GM18526 (cell line): Measurements from ENCODE around the gene BICRA.
A peak's percentile ranks its signal among the peaks of the same experiment; 100 is the strongest.

Source experiments
- POLR2A ChIP-seq: IDR thresholded peaks from 3 replicates; pipeline ENCODE4 v1.6.1; 2011; ENCODE audit not compliant: insufficient read length; ENCODE audit errors: extremely low read depth

The BICRA gene

GRCh38 chr19:47598407-47599349 is 10.3 kb upstream of the BICRA start:
- TF ChIP-seq POLR2A, result no peak

- peak; percentile 87 for TF ChIP-seq POLR2A
These were observed 8.4 kb upstream of the BICRA start for GRCh38 chr19:47600246-47601179.

GRCh38 chr19:47601180-47601904 is 7.6 kb upstream of the BICRA start:
- no peak for TF ChIP-seq POLR2A

DNA sequence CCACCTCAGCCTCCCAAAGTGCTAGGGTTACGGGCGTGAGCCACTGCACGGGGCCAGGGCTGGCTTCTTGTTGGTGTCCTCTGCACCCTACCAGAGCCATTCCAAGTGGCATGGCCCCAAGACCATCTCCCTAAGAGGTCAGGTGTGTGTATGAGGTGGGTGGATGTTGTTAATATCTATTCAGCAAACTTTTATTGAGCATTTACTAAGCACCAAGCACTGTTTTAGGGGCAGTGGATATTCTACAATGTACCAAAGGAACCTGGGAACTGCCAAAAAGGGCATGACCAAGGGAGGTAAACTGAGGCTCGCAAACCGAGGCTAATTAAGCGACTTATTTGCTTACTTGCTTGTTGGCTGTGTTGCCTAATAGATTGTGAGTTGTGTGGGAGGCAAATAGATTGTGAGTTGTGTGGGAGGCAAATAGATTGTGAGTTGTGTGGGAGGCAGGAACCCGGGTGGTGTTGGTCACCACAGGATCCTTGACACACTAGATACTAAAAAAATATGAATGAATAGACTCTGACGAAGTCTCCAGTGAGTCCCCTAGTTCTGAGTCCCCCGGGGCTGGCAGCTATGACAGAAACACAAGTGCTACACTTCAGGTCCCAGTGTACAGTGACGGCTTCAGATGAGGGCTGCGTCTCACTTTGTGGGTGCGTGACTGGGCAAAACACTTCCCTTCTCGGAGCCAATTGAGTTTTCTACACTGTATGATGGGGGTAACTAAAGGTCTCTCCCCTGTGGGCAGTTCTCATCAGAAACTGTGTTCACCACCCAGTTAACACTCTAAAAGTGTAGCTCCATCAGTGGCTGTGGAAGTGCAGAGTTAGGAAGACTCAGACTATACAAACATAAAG is 5.0 kb upstream of the BICRA start:
- no peak for TF ChIP-seq POLR2A

- no peak for TF ChIP-seq POLR2A
These were observed 1.3 kb upstream of the BICRA start for GRCh38 chr19:47607564-47608073.

- TF ChIP-seq POLR2A, result peak; percentile 89
These were observed 638 bp upstream of the BICRA start for GRCh38 chr19:47608074-47608918.

DNA sequence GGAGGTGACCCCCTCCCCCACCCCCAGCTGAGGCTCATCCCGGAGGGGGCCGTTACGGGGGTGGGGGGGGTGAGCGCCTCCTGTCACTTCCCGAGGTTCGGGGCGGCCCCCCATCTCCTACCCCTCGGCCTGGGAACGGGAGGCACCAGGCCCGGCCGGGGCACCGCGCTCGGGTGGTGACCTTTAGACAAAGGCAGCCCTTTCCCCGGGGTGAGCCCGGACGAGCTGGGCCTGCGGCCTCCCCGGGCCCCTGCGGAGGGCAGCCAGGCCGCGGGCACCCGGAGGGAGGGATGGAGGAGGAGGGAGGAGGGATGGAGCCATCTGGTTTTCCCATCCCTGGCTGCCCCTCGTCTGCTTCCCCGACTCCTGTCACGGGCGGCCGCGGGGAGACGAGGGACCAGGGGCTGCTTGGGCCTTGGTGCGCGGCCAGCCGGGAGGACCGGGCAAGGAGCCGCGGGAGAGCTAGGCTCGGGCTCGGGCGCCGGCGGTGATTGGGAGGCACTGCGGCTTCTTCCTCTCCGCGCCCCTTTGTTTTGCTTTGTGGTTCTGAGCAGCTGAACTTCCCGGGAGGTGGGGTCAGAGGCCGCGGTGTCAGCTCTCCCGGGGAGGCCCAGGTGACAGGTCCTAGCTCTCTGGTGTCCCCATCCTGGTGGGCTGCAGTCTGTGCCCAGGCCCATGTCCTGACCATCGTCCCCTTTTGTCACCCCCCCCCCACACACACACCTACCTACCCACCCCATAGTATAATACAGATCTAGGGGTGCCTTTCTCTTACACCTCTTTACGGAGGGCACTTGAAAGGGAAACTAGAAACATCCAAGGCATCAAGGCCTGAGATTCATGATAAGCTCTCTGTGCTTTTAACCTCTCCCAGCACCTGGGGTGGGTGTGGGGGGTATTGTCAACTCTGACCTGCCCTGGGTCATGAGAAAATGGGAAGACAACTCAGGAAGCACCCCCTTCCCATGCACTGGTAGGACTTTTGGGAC is 1.3 kb downstream of the BICRA start:
- no peak for TF ChIP-seq POLR2A

DNA sequence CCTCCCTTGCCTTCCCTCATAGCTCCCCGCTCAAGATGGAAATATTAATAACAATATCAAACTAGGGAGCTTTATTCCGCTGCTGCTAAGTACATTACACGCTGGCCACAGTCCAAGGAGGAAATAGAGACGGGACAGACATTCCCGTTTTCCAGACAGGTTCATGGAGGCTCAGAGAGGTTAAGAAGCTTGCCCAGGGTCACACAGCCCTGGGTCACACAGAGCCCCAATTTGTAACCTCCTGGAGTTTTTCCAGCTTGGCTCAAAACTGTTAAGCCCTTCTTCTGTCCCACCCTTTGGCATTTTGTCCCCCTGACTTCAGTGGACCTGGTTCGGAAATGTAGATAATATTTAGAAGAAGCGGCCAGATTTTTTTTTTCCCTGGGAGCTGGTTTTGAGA is 2.0 kb downstream of the BICRA start:
- TF ChIP-seq POLR2A, result no peak

GRCh38 chr19:47613165-47614020 is 4.5 kb downstream of the BICRA start:
- TF ChIP-seq POLR2A, result no peak

GRCh38 chr19:47614021-47614295 is 5.0 kb downstream of the BICRA start:
- no peak for TF ChIP-seq POLR2A

DNA sequence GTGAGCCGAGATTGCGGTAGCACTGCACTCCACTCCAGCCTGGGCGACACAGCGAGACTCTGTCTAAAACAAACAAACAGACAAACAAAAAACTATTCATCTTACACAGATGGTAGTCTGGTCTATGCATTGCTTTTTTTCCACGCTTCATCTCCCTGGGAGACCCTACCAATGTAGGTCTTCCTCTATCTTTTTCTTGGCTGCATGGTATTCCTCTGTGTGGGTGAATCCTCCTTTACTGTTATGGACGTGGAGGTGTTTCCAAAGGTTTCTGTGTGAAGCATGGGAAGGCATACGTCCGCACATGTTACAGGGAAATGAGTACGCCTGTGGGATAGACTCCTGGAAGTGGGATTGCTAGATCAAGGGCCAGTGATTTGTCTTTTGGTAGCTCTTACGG is 5.6 kb downstream of the BICRA start:
- TF ChIP-seq POLR2A, result no peak
